ENCODE data around the gene ADORA1.

The ADORA1 gene

DNA sequence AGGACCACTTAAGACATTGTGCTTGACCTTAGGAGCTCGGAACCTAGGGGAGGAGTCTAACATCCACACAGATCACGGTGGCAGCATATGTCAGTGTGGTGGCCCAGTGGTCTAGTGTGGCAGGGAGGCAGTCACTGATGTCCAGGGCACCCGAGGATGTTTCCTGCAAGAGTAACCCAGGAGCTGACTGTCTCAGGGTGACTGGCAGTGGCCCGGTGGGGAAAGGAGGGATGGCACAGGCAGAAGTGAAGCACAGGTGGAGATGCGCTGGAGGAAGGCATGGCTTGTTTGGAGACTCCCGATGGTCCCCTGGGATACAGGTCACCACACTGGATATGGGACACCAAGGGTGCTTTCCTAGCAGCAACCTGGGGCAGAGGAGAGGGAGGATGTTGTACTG, 85.6 kb downstream of the ADORA1 start:
- no peak for DNase-seq (ENCODE audit: low read depth, low spot score)

DNA sequence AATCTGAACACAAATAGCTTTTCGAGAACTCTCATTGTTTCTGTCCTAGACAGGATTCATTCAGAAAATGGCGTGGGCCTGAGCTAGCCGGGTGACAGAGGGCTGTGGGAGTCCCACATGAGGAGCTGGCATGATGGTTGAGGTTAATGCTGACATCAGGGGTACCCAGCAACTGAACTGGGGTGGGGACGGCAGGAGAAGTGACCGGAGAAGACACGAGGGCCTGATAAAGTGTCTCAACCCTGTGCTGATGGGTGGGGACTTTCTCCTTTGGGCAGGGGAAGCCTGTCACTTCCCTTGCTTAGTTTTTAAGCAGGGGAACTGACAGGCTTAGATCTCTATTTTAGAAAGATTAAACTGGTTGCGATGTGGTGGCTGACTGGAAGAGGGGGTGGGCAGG, 87.3 kb downstream of the ADORA1 start:
- no peak for DNase-seq (ENCODE audit: low read depth, low spot score)

DNA sequence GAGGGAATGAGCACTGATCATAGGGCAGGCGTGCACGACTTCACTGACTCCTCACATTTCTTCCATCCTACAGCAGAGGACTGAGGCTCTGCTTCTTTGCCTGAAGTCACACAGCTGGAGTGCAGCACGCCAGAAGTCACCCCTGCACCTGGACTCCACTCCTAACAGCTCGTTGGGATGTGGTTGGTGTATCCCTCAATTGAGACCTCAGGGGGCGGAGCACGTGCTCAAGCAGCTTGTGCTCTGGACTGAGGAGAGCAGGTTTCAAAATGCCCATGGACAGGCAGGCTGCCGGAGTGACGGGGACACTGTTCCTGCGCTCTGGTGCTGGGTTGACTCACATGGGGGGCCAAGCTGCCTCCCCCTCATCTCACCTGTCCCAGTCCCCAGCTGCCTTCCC, 88.0 kb downstream of the ADORA1 start:
- no peak for DNase-seq (ENCODE audit: low read depth, low spot score)

DNA sequence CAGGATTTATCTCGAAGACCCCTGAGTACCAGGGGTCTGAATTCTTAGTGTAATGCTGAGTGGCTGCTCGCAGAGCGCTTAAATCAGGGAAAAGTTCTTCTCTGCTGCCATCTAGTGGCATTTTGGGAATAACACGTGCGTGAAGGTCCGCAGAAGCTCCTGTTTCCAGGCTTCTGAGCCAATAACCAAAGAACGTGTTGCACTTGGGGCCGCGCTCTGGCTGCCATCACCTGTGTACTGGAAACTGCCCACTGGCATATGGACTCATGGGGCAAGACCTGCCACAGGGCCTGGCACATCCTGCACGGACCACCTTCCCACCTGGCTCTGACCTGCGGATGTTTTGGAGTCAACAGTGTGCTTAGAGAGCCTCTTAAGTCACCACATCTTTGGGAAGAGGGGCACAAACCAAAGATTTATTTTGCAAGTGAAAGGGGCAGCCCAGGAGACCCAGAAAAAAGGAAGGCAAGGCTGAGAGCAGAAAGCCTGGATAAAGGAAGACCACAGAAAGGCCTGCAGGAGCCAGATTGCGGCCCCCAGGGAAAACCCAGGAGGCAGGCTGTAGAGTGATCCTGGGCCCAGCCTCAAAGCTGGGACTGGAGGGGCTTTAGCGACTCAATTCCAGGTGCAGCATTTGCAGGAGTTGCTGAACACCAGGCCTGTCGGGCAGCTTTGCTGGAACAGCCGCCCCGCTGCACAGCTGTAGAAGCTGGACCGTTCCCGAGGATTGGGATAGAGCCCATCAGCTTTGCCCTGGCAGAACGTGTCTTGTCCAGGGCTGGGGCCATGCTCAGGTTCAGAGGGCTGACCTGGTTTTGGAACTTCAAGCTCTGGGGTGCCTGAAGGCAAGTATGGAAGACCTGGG, 89.0 kb downstream of the ADORA1 start:
- peak; percentile 12 for DNase-seq (ENCODE audit: low read depth, low spot score)
